Measurements from ENCODE around the gene NT5C3A. TPM values are rescaled to one million over a fixed set of nuclear protein-coding genes. Genes with fewer than 3 reads are reported as not detected.

NT5C3A gene
- total RNA-seq, 2 donors from 2014 or later, result 17.5 to 22.1 TPM

GRCh38 chr7:33054261-33054964 is 8.2 kb downstream of the NT5C3A start:
- 83 to 97% methylated on average over 1 to 2 of the region's 2 CpGs for WGBS, 2 experiments (ENCODE audit: insufficient coverage in 1 of 2, insufficient read length in 1 of 2)
- TF ChIP-seq CTCF (conservative IDR thresholded peaks at IDR 0.05), result no peak
- H3K36me3 ChIP-seq (ENCODE audit: control insufficient read depth, insufficient read depth, low read length), result peaks cover 3% of the 10 kb centered on the region
- Mint-ChIP-seq H3K36me3 (ENCODE audit: low read depth) (peaks cover 7% of the 10 kb centered on the region), H3K9me3 (no peaks in the 10 kb centered on the region), H3K4me1 (peaks cover 14% of the 10 kb centered on the region), H3K27me3 (ENCODE audit: insufficient read depth) (no peaks in the 10 kb centered on the region), H3K4me3 (no peak overlapping the region), H3K27ac (no peak overlapping the region)
- peaks cover 4% of the 10 kb centered on the region for H3K4me1 ChIP-seq (ENCODE audit: control insufficient read depth, insufficient read depth, low read length)
- H3K9me3 ChIP-seq (ENCODE audit: control insufficient read depth, low read length), result no peaks in the 10 kb centered on the region
- no peaks in the 10 kb centered on the region for H3K27me3 ChIP-seq (ENCODE audit: control insufficient read depth, insufficient read depth, low read length, poor library complexity, severe bottlenecking)
- DNase-seq, result no peak
- H3K9ac ChIP-seq (ENCODE audit: extremely low read depth, low read length, poor library complexity, severe bottlenecking), result no peak overlapping the region
- H3K4me3 ChIP-seq (ENCODE audit: low read length), result no peak overlapping the region
- H3K27ac ChIP-seq (ENCODE audit: low read depth, low read length), result no peak overlapping the region

DNA sequence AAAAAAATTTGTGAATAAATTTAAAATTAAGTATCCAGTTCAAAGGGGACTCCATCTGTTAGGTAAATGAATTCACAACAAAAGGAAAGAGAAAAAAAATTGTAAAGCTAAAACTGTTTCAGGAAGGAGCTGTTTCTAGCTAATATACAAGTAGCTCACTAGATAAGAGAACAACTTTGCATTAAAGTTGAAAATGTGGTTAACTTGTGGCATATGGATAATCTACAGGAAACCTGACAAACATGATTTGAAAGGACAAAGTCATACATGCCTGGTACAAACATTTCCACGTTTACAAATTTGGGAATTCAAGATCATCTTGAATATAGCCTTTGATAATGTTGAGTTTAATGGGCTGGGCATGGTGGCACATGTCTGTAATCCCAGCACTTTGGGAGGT is 8.9 kb downstream of the NT5C3A start:
- no peaks in the 10 kb centered on the region for H3K9me3 Mint-ChIP-seq
- H3K9ac ChIP-seq (ENCODE audit: extremely low read depth, low read length, poor library complexity, severe bottlenecking), result no peak overlapping the region
- DNase-seq, result no peak
- H3K9me3 ChIP-seq (ENCODE audit: control insufficient read depth, low read length), result no peaks in the 10 kb centered on the region
- no peak overlapping the region for H3K4me3 Mint-ChIP-seq
- H3K36me3 Mint-ChIP-seq (ENCODE audit: low read depth), result peaks cover 6% of the 10 kb centered on the region
- WGBS, 2 experiments (ENCODE audit: insufficient coverage in 1 of 2, insufficient read length in 1 of 2), result 92% methylated on average over 1 of the region's 1 CpG; no CpG with 5 or more reads in 1 of the 2 experiments
- H3K4me3 ChIP-seq (ENCODE audit: low read length), result no peak overlapping the region
- peaks cover 4% of the 10 kb centered on the region for H3K4me1 ChIP-seq (ENCODE audit: control insufficient read depth, insufficient read depth, low read length)
- H3K27ac ChIP-seq (ENCODE audit: low read depth, low read length), result no peak overlapping the region
- H3K27ac Mint-ChIP-seq, result no peak overlapping the region
- no peak for TF ChIP-seq CTCF (conservative IDR thresholded peaks at IDR 0.05)
- H3K36me3 ChIP-seq (ENCODE audit: control insufficient read depth, insufficient read depth, low read length), result peaks cover 3% of the 10 kb centered on the region
- peaks cover 14% of the 10 kb centered on the region for H3K4me1 Mint-ChIP-seq
- no peaks in the 10 kb centered on the region for H3K27me3 Mint-ChIP-seq (ENCODE audit: insufficient read depth)
- no peaks in the 10 kb centered on the region for H3K27me3 ChIP-seq (ENCODE audit: control insufficient read depth, insufficient read depth, low read length, poor library complexity, severe bottlenecking)

- Mint-ChIP-seq H3K9me3 (no peaks in the 10 kb centered on the region), H3K36me3 (ENCODE audit: low read depth) (peaks cover 3% of the 10 kb centered on the region), H3K4me1 (peaks cover 14% of the 10 kb centered on the region), H3K27ac (no peak overlapping the region), H3K27me3 (ENCODE audit: insufficient read depth) (no peaks in the 10 kb centered on the region), H3K4me3 (no peak overlapping the region)
- Histone ChIP-seq H3K27ac (ENCODE audit: low read depth, low read length) (no peak overlapping the region), H3K4me1 (ENCODE audit: control insufficient read depth, insufficient read depth, low read length) (peaks cover 4% of the 10 kb centered on the region), H3K9me3 (ENCODE audit: control insufficient read depth, low read length) (no peaks in the 10 kb centered on the region), H3K27me3 (ENCODE audit: control insufficient read depth, insufficient read depth, low read length, poor library complexity, severe bottlenecking) (no peaks in the 10 kb centered on the region), H3K4me3 (ENCODE audit: low read length) (peak overlapping the region; percentile 1), H3K36me3 (ENCODE audit: control insufficient read depth, insufficient read depth, low read length) (no peaks in the 10 kb centered on the region), H3K9ac (ENCODE audit: extremely low read depth, low read length, poor library complexity, severe bottlenecking) (no peak overlapping the region)
- 0% methylated on average over 1 of the region's 1 CpG for WGBS, 2 experiments (ENCODE audit: insufficient coverage in 1 of 2, insufficient read length in 1 of 2)
- no peak for DNase-seq
- TF ChIP-seq CTCF (conservative IDR thresholded peaks at IDR 0.05), result peak; percentile 84
Observed at GRCh38 chr7:33050535-33051318, 11.8 kb downstream of the NT5C3A start.

Data from endodermal cell (in vitro differentiated cells).